LHCN-M2 (cell line): ENCODE measurements around the gene DRC1. TPM values are rescaled to one million over a fixed set of nuclear protein-coding genes. Genes with fewer than 3 reads are reported as not detected.
"Not testable (repeated sequence)": the region's sequence is repeated elsewhere in the genome, so short reads cannot be mapped to it uniquely, and the experiment has no call there.

Source experiments
- DNase-seq: peaks from one replicate; pipeline ENCODE4 v3.0.0-alpha.2; 2012; ENCODE audit warnings: low read depth
- total RNA-seq: library from RNA; depleted of rRNA; stranded (reverse); fragments of >200 nt; gene quantifications from 2 replicates; pipeline ENCODE4 v1.2.3, GENCODE V29; 2014

Gene DRC1
- total RNA-seq, 1 experiment from 2014 or later, result not detected

GRCh38 chr2:26463244-26464192 is 61.8 kb downstream of the DRC1 start:
- no peak for DNase-seq

- DNase-seq, result no peak
Observed at GRCh38 chr2:26464390-26465265, 62.9 kb downstream of the DRC1 start.

- no peak for DNase-seq
Observed at GRCh38 chr2:26465266-26465925, 63.7 kb downstream of the DRC1 start.

- DNase-seq, result no peak
Observed at GRCh38 chr2:26465981-26466471, 64.3 kb downstream of the DRC1 start.

GRCh38 chr2:26466662-26467310 is 65.1 kb downstream of the DRC1 start:
- no peak for DNase-seq

GRCh38 chr2:26468544-26468943 is 66.8 kb downstream of the DRC1 start:
- DNase-seq, result not testable (repeated sequence)

- peak; percentile 53 for DNase-seq
Observed at GRCh38 chr2:26469092-26469710, 67.5 kb downstream of the DRC1 start.

GRCh38 chr2:26469955-26470354 is 68.2 kb downstream of the DRC1 start:
- no peak for DNase-seq

- no peak for DNase-seq
Observed at GRCh38 chr2:26470601-26471260, 69.0 kb downstream of the DRC1 start.

GRCh38 chr2:26471289-26471688 is 69.6 kb downstream of the DRC1 start:
- DNase-seq, result no peak

GRCh38 chr2:26471766-26472706 is 70.3 kb downstream of the DRC1 start:
- no peak for DNase-seq

- no peak for DNase-seq
Observed at GRCh38 chr2:26472821-26473655, 71.3 kb downstream of the DRC1 start.

GRCh38 chr2:26473796-26474195 is 72.1 kb downstream of the DRC1 start:
- DNase-seq, result no peak

- no peak for DNase-seq
Observed at GRCh38 chr2:26474261-26474785, 72.6 kb downstream of the DRC1 start.

GRCh38 chr2:26475037-26475436 is 73.3 kb downstream of the DRC1 start:
- no peak for DNase-seq

GRCh38 chr2:26475832-26476501 is 74.2 kb downstream of the DRC1 start:
- DNase-seq, result no peak
